Panc1 (cell line): ENCODE data around the gene RAB26.

Experiments used
- TCF7L2 ChIP-seq: IDR thresholded peaks from 2 replicates; pipeline ENCODE4 v1.6.1; 2011; ENCODE audit warnings: mild to moderate bottlenecking, low read depth, low read length, inconsistent platforms
- TF ChIP-seq, protein P1 (sequence below): fragments of 450-650 bp; IDR thresholded peaks from 2 replicates; pipeline ENCODE4 v1.5.1; 2017; ENCODE audit warnings: mild to moderate bottlenecking

DNA sequence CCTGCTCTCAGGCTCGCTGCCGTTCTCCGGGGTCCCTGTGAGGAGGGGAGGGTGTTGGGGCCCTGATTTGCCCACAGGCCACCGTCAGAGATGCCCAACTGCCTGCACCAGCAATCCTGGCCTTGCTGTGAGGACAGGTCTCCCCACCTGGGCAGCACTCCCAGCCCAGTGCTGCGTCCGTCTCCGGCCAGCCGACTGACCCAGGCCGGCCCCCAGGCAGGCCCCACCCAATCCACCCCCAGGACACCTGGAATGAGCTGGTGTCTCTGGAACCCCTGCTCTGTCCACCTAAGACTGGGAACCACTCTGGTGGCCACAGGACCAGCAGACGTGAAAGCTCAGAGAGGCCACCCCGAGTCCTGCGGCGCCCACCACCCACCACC is 32.8 kb upstream of the RAB26 start:
- TF ChIP-seq, protein P1, sequence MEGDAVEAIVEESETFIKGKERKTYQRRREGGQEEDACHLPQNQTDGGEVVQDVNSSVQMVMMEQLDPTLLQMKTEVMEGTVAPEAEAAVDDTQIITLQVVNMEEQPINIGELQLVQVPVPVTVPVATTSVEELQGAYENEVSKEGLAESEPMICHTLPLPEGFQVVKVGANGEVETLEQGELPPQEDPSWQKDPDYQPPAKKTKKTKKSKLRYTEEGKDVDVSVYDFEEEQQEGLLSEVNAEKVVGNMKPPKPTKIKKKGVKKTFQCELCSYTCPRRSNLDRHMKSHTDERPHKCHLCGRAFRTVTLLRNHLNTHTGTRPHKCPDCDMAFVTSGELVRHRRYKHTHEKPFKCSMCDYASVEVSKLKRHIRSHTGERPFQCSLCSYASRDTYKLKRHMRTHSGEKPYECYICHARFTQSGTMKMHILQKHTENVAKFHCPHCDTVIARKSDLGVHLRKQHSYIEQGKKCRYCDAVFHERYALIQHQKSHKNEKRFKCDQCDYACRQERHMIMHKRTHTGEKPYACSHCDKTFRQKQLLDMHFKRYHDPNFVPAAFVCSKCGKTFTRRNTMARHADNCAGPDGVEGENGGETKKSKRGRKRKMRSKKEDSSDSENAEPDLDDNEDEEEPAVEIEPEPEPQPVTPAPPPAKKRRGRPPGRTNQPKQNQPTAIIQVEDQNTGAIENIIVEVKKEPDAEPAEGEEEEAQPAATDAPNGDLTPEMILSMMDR, result no peak
- no peak for TF ChIP-seq TCF7L2
